NCI-H524 (cell line): Measurements from ENCODE around the gene ADH7.

Experiments used
- DNase-seq, 2 experiments: peaks; one replicate each; lab custom pipeline; 2025; lab: John Stamatoyannopoulos, UW

Gene ADH7

GRCh38 chr4:99435154-99435553 lies at the start of gene ADH7:
ADH7 (minus strand) TSS chr4:99435342; CDS start chr4:99435233, 109 bp downstream.
- no peak for DNase-seq

DNA sequence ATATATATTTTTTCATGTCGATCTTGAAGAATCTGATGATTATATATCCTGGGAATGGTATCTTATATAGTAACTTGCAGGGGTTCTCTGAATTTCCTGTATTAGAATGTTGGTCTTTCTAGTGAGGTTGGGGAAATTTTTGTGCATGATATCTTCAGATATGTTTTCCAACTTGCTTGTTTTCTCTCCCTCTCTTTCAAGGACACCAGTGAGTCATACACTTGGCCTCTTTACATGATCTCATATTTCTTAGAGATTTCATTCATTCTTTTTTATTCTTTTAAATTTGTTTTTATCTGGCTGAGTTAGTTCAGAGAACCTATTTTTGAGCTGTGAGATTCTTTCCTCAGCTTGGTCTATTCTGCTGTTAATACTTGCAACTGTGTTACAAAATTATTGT lies 48.5 kb upstream of the ADH7 start:
- DNase-seq, result no peak

GRCh38 chr4:99473131-99473530 lies 38.0 kb upstream of the ADH7 start:
- no peak for DNase-seq

- DNase-seq, result no peak
Observed at GRCh38 chr4:99471896-99472295, 36.8 kb upstream of the ADH7 start.

DNA sequence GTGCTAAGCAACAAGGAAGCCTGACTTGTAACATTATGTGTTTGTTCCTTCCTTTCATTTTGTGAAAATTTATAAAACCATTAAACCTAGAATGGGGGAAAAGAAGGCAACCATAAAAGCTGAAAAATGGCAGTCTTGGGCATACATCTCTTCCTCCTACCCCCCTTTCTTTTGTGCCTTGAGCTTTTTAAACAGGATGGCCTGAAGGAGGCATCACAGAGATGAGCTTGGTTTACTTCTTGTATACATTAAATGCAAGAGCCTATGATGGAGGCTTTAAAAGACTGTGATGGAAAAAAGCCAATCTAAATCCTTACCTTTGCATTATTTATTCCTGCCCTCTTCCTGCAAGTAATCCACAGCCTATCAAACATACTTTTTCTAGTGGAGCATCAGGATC lies 36.2 kb upstream of the ADH7 start:
- no peak for DNase-seq

DNA sequence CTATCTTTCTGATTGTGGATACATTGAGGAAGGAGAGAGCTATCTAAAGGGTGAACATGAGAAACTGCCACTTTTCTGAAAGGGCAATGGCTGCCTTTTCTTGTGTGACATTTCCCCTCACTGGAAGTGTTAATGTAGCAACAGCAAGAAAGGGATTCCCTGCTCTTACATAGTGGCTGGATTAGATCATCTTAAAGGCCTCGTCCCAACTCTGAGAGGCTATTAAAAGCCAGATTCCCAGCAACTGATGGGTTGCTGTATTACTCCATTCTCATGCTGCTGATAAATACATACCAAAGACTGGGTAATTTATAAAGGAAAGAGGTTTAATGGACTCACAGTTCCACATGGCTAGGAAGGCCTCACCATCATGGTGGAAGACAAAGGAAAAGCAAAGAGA lies 33.7 kb upstream of the ADH7 start:
- no peak for DNase-seq

DNA sequence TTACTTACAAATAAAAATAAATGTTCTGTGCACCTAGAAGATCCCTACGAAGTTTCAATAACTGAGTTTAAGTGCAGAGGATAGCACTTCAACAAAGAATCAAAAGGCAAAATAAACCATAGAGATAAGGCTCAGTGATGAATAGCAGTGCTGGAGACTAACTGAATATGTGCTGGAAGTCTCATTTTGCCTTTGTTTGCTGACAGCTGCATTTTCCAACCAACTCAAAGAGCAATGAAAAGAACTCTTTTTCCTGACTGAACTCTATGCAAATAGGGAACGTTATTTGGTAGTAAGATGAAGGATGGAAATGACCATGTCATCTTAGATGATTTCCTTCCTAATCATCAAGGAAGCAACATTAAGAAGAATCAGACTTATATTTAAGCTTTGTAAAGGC lies 32.7 kb upstream of the ADH7 start:
- DNase-seq, result no peak

DNA sequence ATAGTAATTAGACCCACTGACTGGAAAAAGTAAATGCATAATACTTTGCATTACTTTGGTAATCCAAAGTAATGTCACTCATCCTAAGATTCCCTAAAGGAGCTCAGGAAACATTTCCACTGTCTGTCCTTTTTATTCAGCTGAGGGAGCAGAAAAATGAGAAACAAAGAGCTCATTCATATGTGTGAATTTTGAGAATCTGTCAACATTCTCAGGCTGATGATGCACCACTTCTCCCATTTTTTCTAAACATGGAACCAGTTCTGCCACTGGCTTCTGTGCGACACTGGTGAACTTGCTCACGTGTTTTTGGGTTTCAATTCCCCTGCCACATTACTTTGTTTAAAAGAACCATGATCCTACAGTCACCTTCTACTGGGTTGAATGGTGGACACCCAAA lies 28.4 kb upstream of the ADH7 start:
- DNase-seq, result no peak

- peak; percentile 6 to 60 for DNase-seq
Observed at GRCh38 chr4:99462875-99463464, 27.8 kb upstream of the ADH7 start.

- no peak for DNase-seq
Observed at GRCh38 chr4:99461623-99462401, 26.7 kb upstream of the ADH7 start.

DNA sequence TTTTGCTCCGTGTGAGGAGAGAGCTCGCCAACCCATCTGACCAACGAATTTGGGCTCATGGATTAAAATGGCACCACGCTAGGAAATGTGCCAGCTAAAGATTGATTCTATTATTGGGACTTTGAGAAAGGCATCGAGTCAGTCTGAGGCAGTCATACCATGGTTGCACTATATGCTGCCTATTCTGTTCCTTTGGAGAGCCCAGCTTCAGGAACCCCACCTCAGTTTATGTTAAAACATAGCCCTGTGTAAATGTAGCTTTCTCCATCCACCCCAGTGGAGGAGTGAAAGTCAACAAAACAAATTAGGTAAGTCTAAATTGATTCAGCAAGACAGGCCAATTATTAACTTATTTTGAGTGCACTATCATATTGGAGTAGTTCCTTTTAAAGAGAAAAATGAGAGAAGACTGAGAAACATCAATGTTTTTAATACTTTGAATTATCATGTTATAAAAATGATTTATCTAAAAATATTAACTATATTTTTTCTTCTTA lies 24.5 kb upstream of the ADH7 start:
- DNase-seq, result no peak

GRCh38 chr4:99458911-99459447 lies 23.8 kb upstream of the ADH7 start:
- no peak for DNase-seq

DNA sequence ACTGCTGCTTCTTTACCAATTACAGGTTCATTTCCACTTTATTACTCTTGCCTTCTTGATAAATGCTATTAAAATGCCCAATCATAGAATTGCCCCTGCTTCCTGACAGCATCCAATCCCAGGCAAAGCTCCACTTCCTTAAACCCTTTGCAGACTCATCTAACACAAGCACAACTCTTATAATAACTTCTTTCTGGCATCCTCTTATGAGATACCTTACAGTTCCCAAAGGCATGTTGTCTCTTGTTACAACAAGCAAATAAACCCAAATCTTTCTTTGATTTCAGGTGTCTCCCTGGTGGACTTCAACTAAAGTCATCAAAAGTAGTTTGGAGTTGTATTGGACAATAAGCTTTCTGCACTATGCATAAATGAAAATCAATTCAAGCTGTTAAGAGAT lies 22.5 kb upstream of the ADH7 start:
- DNase-seq, result no peak

DNA sequence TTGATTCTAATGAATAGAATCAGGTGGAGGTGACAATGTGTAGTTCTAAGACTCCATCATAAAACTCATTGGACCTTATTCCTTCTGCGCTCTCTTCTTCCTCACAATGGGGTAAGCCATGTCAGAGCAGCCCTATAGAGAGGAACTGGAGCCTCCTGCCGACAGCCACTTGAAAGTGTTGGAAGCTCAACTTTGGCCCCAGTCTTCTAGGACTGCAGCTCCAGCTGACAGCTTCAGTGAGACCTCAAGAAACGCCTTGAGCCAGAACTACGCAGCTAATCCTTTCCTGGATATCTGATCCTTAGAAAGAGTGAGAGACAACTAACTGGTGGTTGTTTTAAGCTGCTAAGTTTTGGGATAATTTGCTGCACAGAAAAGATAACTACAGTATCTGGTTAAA lies 22.1 kb upstream of the ADH7 start:
- no peak for DNase-seq

- no peak for DNase-seq
Observed at GRCh38 chr4:99447513-99447912, 12.4 kb upstream of the ADH7 start.

GRCh38 chr4:99447079-99447478 lies 11.9 kb upstream of the ADH7 start:
- DNase-seq, result no peak

- DNase-seq, result no peak
Observed at GRCh38 chr4:99438405-99438780, 3.3 kb upstream of the ADH7 start.

DNA sequence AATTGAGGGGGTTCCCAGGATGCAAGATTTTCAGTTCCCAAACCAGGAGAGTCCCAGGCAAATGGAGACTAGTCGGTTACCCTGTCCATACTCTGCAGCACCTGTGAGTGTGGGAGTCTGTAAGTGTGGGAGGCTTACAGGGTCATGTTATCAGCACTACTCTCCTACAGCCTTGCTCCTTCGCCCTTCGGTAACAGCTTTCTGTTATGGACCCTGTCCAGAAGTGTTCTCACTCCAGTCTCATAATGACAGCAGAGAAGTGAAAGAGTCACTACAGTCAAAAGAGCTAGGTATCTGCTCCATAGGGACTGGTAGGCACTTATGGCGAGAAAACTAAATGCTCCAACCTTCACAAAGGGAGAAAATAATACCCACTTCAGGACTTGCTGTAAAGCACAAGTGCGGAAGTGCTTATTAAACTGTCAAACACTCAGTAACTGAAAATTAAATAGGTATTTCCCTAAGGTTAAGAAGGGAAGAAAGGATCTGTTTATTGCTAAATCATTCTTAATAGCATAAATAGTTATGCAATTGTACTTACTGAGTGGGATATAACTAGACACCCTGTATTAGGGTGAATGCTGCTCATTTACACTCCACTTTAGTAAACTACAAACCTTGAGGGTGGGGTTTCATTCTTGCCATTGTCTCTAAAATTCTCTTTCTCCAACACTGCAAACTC lies 2.7 kb upstream of the ADH7 start:
- DNase-seq, result no peak

GRCh38 chr4:99436976-99437722 lies 2.0 kb upstream of the ADH7 start:
- no peak for DNase-seq

- no peak for DNase-seq
Observed at GRCh38 chr4:99436462-99436861, 1.3 kb upstream of the ADH7 start.

DNA sequence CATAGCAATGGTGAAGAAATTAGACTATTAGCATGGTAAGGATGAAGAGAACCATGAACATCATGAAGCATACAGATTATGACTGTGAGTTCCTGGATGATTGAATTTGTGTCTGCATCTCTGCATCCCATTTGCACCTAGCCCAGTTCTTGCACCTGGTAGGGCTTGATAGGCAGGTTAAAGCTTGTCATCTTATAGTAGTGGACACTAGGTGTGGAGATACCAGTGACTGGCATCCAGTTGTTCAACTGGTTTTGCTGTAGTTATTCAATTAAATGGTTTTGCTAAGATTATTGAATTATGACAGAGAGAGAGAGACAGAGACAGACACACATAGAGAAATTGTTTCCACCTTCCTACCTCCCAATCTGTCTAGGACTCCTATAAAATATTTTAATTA lies 5.0 kb downstream of the ADH7 start:
- DNase-seq, result no peak

GRCh38 chr4:99417125-99417524 lies 18.0 kb downstream of the ADH7 start:
- no peak for DNase-seq
